A673 (cell line): ENCODE results near the gene LARP1. TPM values are rescaled to one million over a fixed set of nuclear protein-coding genes. Genes with fewer than 3 reads are reported as not detected.

Experiments used
- BruUV-seq: library from RNA; stranded (reverse); fragments of 400-500 nt; replicated peaks from 2 replicates; lab custom pipeline; 2021; lab: Mats Ljungman, UMichigan
- CTCF ChIA-PET: fragments of 300-600 bp; sonication (Branson Sonifier 250); formaldehyde crosslinking; loops from one replicate; lab custom pipeline; 2022; ENCODE audit warnings: antibody characterized with exemption; lab: Charles Lee
- POLR2A ChIA-PET: fragments of 300-600 bp; sonication (Branson Sonifier 250); formaldehyde crosslinking; loops from one replicate; lab custom pipeline; 2022; ENCODE audit warnings: antibody characterized with exemption; ENCODE audit not compliant: low non-redundant PET; lab: Charles Lee
- DNase-seq: peaks from one replicate; pipeline ENCODE4 v3.0.0-alpha.2; 2015; ENCODE audit warnings: low spot score
- H3K27ac ChIP-seq: fragments of 200-600 bp; sonication (generic); 2 replicates; pipeline ENCODE4 v1.5.1; 2016; ENCODE audit warnings: mixed run types, low read depth, mild to moderate bottlenecking, mixed read lengths, antibody characterized with exemption, low read length; ENCODE audit not compliant: poor library complexity, severe bottlenecking
- H3K27me3 ChIP-seq: fragments of 200-600 bp; sonication (generic); replicated peaks from 2 replicates; pipeline ENCODE4 v1.6.1; 2017; ENCODE audit warnings: mixed run types, low read depth, mild to moderate bottlenecking, mixed read lengths, antibody characterized with exemption, low read length; ENCODE audit not compliant: insufficient read depth, poor library complexity
- H3K36me3 ChIP-seq: fragments of 200-600 bp; sonication (generic); 2 replicates; pipeline ENCODE4 v1.6.1; 2016; ENCODE audit warnings: mixed run types, mild to moderate bottlenecking, mixed read lengths, antibody characterized with exemption, low read length; ENCODE audit not compliant: insufficient read depth, poor library complexity, severe bottlenecking
- H3K4me1 ChIP-seq: fragments of 200-600 bp; sonication (generic); 2 replicates; pipeline ENCODE4 v1.6.1; 2017; ENCODE audit warnings: mixed run types, mild to moderate bottlenecking, mixed read lengths, antibody characterized with exemption, low read length; ENCODE audit not compliant: insufficient read depth, poor library complexity, severe bottlenecking
- H3K4me3 ChIP-seq: fragments of 200-600 bp; sonication (generic); 2 replicates; pipeline ENCODE4 v1.5.1; 2016; ENCODE audit warnings: low read depth, mixed run types, mild to moderate bottlenecking, mixed read lengths, low read length; ENCODE audit not compliant: poor library complexity, severe bottlenecking
- H3K9me3 ChIP-seq: fragments of 200-600 bp; sonication (generic); 2 replicates; pipeline ENCODE4 v1.6.1; 2016; ENCODE audit warnings: mixed run types, low read depth, mild to moderate bottlenecking, mixed read lengths, antibody characterized with exemption, low read length; ENCODE audit not compliant: poor library complexity, severe bottlenecking
- EZH2 ChIP-seq: fragments of 200-600 bp; sonication (generic); IDR thresholded peaks from 2 replicates; pipeline ENCODE4 v1.6.1; 2017; ENCODE audit warnings: borderline replicate concordance, low read depth, mild to moderate bottlenecking, mixed read lengths, antibody characterized with exemption, low read length; ENCODE audit not compliant: poor library complexity, severe bottlenecking
- intact Hi-C: fragments of 100-400 bp; cut with micrococcal nuclease; formaldehyde crosslinking; loops from one replicate; pipeline ENCODE4 v1.10.0; 2022; ENCODE audit not compliant: unreplicated experiment
- total RNA-seq: library from RNA; stranded (reverse); gene quantifications from 2 replicates; pipeline ENCODE4 v1.2.3, GENCODE V29; 2021
- TF ChIP-seq, protein P1 (sequence below): fragments of 300-800, 200-600 bp; sonication (generic); conservative IDR thresholded peaks from 2 replicates; pipeline ENCODE4 v1.5.1; 2017; ENCODE audit warnings: low read depth, mild to moderate bottlenecking, antibody characterized with exemption, low read length, moderate library complexity, mixed read lengths

The LARP1 gene
- total RNA-seq, 1 experiment from 2014 or later = 257 TPM

DNA sequence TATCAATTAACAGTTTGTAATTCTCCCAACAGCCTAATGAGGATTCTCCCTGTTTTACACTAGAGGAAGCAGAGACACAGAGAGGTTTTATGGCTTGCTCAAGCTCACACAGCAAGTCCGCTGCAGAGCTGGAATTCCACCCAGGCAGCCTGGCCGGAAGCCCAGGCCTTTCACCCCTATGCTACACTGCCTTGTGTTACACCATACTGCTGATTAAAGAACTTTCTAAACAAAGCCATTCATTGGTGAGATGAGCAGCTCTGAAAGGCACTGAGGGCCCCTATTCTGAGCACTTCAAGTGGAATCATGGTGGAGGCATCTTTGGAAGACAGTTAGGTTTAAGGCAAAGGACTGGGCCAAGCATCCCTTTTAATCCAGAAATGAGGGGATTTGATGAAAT is 14.7 kb upstream of the LARP1 start:
- ChIA-PET CTCF (interaction anchor here (0.7 kb wide), 1 partner anchor 15 kb away, joined by 4 read pairs; no protein-coding TSS in a partner anchor), POLR2A (no interaction called here)
- Histone ChIP-seq H3K27me3 (no peaks in the 10 kb centered on the region), H3K36me3 (no peaks in the 10 kb centered on the region), H3K4me3 (no peak overlapping the region), H3K4me1 (no peaks in the 10 kb centered on the region), H3K9me3 (no peaks in the 10 kb centered on the region), H3K27ac (no peak overlapping the region)
- intact Hi-C loops = loop anchor here (5.0 kb wide), 1 partner anchor 48 kb away; no protein-coding TSS in a partner anchor
- TF ChIP-seq, protein P1, sequence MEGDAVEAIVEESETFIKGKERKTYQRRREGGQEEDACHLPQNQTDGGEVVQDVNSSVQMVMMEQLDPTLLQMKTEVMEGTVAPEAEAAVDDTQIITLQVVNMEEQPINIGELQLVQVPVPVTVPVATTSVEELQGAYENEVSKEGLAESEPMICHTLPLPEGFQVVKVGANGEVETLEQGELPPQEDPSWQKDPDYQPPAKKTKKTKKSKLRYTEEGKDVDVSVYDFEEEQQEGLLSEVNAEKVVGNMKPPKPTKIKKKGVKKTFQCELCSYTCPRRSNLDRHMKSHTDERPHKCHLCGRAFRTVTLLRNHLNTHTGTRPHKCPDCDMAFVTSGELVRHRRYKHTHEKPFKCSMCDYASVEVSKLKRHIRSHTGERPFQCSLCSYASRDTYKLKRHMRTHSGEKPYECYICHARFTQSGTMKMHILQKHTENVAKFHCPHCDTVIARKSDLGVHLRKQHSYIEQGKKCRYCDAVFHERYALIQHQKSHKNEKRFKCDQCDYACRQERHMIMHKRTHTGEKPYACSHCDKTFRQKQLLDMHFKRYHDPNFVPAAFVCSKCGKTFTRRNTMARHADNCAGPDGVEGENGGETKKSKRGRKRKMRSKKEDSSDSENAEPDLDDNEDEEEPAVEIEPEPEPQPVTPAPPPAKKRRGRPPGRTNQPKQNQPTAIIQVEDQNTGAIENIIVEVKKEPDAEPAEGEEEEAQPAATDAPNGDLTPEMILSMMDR = no peak
- BruUV-seq = no TSS peak
- no peak for DNase-seq

DNA sequence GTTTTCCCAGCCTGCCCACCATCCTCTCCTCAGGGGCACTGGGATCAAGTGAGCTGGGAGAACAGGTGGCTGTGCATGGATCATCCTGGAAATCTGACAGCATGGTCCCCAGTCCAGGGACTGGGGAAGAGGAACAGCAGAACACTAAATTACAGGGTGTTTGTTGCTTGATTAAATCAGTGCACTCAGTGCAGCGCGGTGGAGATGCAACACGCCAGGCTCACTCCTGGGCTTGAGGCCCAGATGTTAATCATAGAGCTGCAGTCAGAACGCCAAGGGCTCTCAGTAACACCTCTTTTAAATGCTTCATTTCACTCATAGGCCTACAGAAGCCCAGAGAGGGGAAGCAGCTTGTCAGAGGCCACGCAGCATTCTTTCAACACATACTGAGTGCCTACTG is 14.2 kb upstream of the LARP1 start:
- Histone ChIP-seq H3K36me3 (no peaks in the 10 kb centered on the region), H3K4me3 (no peak overlapping the region), H3K9me3 (no peaks in the 10 kb centered on the region), H3K27me3 (no peaks in the 10 kb centered on the region), H3K4me1 (no peaks in the 10 kb centered on the region), H3K27ac (no peak overlapping the region)
- TF ChIP-seq EZH2 = no peak
- TF ChIP-seq, protein P1 = no peak
- intact Hi-C loops = loop anchor here (5.0 kb wide), 1 partner anchor 49 kb away; no protein-coding TSS in a partner anchor
- no TSS peak for BruUV-seq
- DNase-seq = no peak
- CTCF ChIA-PET = no interaction called here
- POLR2A ChIA-PET = no interaction called here

DNA sequence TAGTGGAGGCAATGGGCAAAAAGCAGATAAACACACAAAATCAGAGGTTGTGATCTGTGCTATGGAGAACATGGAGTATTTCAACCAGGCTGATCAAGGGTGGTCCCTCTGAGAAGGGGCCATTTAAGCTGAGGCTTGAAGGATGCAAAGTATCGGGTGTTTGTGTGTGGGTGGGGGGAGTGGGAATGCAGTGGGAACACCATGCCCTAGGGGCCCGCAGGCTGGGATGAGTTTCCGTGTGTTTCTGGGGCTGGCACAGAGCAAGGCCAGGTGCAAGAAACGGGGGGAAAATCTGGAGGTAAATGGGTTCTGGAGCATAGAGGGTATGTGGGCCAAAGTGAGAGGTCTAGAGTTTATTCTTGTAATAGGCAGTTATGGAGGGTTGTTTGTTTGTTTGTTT is 13.8 kb upstream of the LARP1 start:
- DNase-seq = no peak
- no peaks in the 10 kb centered on the region for H3K9me3 ChIP-seq
- H3K27me3 ChIP-seq = no peaks in the 10 kb centered on the region
- ChIA-PET POLR2A (no interaction called here), CTCF (no interaction called here)
- TF ChIP-seq EZH2 = no peak
- TF ChIP-seq, protein P1 = no peak
- BruUV-seq = no TSS peak
- no peak overlapping the region for H3K4me3 ChIP-seq
- no peaks in the 10 kb centered on the region for H3K4me1 ChIP-seq
- intact Hi-C loops = loop anchor here (5.0 kb wide), 1 partner anchor 49 kb away; no protein-coding TSS in a partner anchor
- H3K27ac ChIP-seq = no peak overlapping the region
- no peaks in the 10 kb centered on the region for H3K36me3 ChIP-seq
